HEK293T (cell line): ENCODE results near the gene ITPKB.

ENCODE experiments used
- CTCF ChIA-PET: fragments of 350-600 bp; formaldehyde crosslinking; extraction: SDS; loops from one replicate; lab custom pipeline; 2021; ENCODE audit warnings: antibody characterized with exemption, inconsistent platforms; lab: Yijun Ruan, JAX
- POLR2A ChIA-PET: fragments of 350-600 bp; formaldehyde crosslinking; extraction: SDS; loops from one replicate; lab custom pipeline; 2020; ENCODE audit warnings: antibody characterized with exemption, inconsistent platforms; lab: Yijun Ruan, JAX
- DNase-seq: peaks from one replicate; pipeline ENCODE4 v3.0.0; 2012; ENCODE audit warnings: mixed read lengths; ENCODE audit errors: extremely low spot score
- ARNT ChIP-seq: fragments of 450-650 bp; IDR thresholded peaks from 2 replicates; pipeline ENCODE4 v1.6.1; 2017; ENCODE audit warnings: mild to moderate bottlenecking
- BHLHE40 ChIP-seq: fragments of 450-650 bp; IDR thresholded peaks from 2 replicates; pipeline ENCODE4 v1.6.1; 2016; ENCODE audit warnings: mild to moderate bottlenecking, moderate library complexity, borderline replicate concordance
- CTBP1 ChIP-seq: fragments of 450-650 bp; IDR thresholded peaks from 2 replicates; pipeline ENCODE4 v1.6.1; 2016; ENCODE audit warnings: borderline replicate concordance
- ELF4 ChIP-seq: fragments of 450-650 bp; IDR thresholded peaks from 2 replicates; pipeline ENCODE4 v1.6.1; 2017; ENCODE audit warnings: antibody characterized with exemption
- FOXA1 ChIP-seq: fragments of 450-650 bp; IDR thresholded peaks from 2 replicates; pipeline ENCODE4 v1.6.1; 2016; ENCODE audit warnings: mild to moderate bottlenecking
- FOXK2 ChIP-seq: fragments of 450-650 bp; IDR thresholded peaks from 2 replicates; pipeline ENCODE4 v1.6.1; 2016; ENCODE audit warnings: mild to moderate bottlenecking
- FOXM1 ChIP-seq: fragments of 450-650 bp; IDR thresholded peaks from 2 replicates; pipeline ENCODE4 v1.6.1; 2017; ENCODE audit warnings: mild to moderate bottlenecking, borderline replicate concordance
- HDGF ChIP-seq: fragments of 450-650 bp; IDR thresholded peaks from 2 replicates; pipeline ENCODE4 v1.6.1; 2017; ENCODE audit warnings: antibody characterized with exemption, borderline replicate concordance
- L3MBTL2 ChIP-seq: fragments of 450-650 bp; conservative IDR thresholded peaks from 2 replicates; pipeline ENCODE4 v1.6.1; 2016; ENCODE audit warnings: mild to moderate bottlenecking
- LEF1 ChIP-seq: fragments of 450-650 bp; IDR thresholded peaks from 2 replicates; pipeline ENCODE4 v1.6.1; 2017; ENCODE audit warnings: mild to moderate bottlenecking, borderline replicate concordance
- NFRKB ChIP-seq: fragments of 450-650 bp; IDR thresholded peaks from 2 replicates; pipeline ENCODE4 v1.6.1; 2016; ENCODE audit warnings: mild to moderate bottlenecking, moderate library complexity
- PKNOX1 ChIP-seq: fragments of 450-650 bp; IDR thresholded peaks from 2 replicates; pipeline ENCODE4 v1.6.1; 2016
- SP1 ChIP-seq: fragments of 450-650 bp; IDR thresholded peaks from 2 replicates; pipeline ENCODE4 v1.6.1; 2017
- SUZ12 ChIP-seq: fragments of 450-650 bp; IDR thresholded peaks from 2 replicates; pipeline ENCODE4 v1.6.1; 2016; ENCODE audit warnings: mild to moderate bottlenecking
- TARDBP ChIP-seq: fragments of 450-650 bp; IDR thresholded peaks from 2 replicates; pipeline ENCODE4 v1.6.1; 2016
- ZNF384 ChIP-seq: fragments of 450-650 bp; IDR thresholded peaks from 2 replicates; pipeline ENCODE4 v1.6.1; 2016

The ITPKB gene

DNA sequence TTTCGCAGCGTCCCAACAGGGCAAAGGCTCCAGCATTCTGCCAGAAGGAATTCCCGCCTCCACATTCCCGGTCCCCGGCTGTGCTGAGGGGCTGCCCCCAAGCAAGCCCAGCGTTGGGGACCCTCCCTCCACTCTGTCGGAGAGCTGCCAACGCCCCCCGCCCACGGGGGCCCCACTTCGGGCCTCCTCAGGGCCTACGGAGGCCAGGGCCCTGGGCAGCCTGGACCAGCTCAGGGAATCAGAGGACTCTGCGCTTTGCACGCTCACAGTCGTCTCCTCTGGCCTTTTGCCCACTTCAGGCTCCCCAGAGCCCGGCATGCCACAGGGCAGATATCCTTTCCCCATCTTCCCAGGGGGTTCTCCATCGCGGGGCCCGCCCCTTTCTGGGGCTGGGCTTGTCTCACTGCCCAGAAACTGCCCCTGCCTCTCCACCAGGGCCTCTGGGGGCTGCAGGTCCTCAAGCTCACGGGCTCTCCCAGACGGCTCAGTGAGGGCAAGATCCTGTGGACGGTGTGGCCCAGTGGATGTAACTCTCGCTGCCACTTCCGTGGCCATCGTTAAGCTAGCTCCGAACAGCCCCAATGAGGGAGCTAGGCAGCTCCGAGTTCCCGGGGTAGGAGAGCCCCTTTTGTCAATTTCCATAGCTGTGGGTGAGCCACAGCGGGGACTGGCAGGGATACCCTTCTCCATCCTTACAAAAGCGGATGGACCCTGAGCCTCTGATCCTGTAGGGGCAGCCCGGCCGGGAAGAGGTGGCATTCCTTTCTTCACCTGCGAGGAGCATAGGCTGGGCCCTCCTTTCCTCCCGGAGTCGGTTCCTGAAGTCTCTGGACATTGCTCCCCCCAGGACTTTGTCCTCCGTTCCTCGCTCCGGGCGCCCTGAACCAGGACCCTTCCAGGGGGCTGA is 2.8 kb downstream of the ITPKB start:
- POLR2A ChIA-PET = interaction anchor here (1.2 kb wide), 1 partner anchor 12 kb away, joined by 5 read pairs; no protein-coding TSS in a partner anchor
- CTCF ChIA-PET = no interaction called here
- no peak for DNase-seq
- TF ChIP-seq LEF1 = no peak
- TF ChIP-seq ELF4 = no peak
- no peak for TF ChIP-seq SP1
- TF ChIP-seq L3MBTL2 = no peak
- no peak for TF ChIP-seq TARDBP
- TF ChIP-seq FOXA1 = no peak
- no peak for TF ChIP-seq HDGF
- no peak for TF ChIP-seq FOXK2
- no peak for TF ChIP-seq FOXM1
- no peak for TF ChIP-seq CTBP1
- no peak for TF ChIP-seq ZNF384
- TF ChIP-seq PKNOX1 = no peak
- TF ChIP-seq NFRKB = no peak

DNA sequence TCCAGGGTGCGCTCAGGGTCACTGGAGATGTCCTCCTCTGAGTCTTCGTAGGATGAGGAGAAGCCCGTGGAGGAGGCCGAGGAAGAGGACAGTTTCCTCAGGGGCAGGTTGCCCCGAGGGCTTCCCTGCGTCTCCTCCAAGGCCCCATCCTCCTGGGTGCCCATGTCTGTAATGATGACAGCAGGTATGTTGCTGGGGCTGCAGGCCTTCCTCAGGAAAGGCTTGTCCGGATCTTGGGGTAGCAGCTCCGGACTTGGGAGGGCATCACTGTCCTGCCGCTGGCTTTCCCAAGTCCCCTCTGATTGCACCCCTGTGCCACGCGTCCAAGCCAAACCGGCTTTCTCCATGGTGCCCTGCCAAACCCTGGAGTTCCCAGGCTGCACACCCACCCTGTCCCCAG is 3.5 kb downstream of the ITPKB start:
- POLR2A ChIA-PET = interaction anchor here (1.2 kb wide), 1 partner anchor 12 kb away, joined by 5 read pairs; no protein-coding TSS in a partner anchor
- no peak for DNase-seq
- no peak for TF ChIP-seq SP1
- no peak for TF ChIP-seq FOXA1
- TF ChIP-seq L3MBTL2 = no peak
- no peak for TF ChIP-seq LEF1
- TF ChIP-seq FOXM1 = no peak
- TF ChIP-seq FOXK2 = no peak
- no peak for TF ChIP-seq BHLHE40
- TF ChIP-seq ZNF384 = no peak
- TF ChIP-seq ELF4 = no peak
- no peak for TF ChIP-seq HDGF
- no peak for TF ChIP-seq TARDBP
- TF ChIP-seq SUZ12 = no peak
- no peak for TF ChIP-seq NFRKB
- TF ChIP-seq ARNT = no peak
- no peak for TF ChIP-seq CTBP1
- TF ChIP-seq PKNOX1 = no peak
- CTCF ChIA-PET = interaction anchor here (1.4 kb wide), 1 partner anchor 9 kb away, joined by 3 read pairs; no protein-coding TSS in a partner anchor

DNA sequence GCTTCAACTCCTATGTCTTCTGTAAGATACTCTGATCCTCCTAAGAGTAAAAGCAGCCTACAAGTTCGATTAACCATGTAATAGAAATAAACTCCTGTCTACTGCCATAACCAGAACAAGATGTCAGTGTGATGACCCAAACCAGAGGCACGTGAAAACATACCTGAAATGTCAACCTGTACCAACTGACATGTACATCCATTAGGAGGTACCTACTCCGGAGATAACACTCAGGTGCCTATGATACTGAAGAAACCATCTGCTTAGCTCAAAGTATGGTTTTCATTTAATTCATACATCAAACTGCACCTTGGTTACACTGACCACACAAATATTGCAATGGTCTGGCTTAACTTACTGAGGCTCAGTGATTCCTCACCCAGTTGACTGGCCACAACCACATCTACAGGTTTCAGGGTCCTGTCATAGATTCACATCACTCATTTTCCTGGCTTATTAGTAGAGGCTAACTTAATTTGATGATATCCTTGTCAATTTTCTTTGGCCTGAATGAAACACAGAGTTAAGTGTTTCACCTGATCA is 4.4 kb downstream of the ITPKB start:
- no peak for TF ChIP-seq BHLHE40
- no peak for TF ChIP-seq SUZ12
- no peak for TF ChIP-seq TARDBP
- TF ChIP-seq PKNOX1 = no peak
- TF ChIP-seq LEF1 = no peak
- TF ChIP-seq FOXA1 = no peak
- TF ChIP-seq NFRKB = no peak
- no peak for TF ChIP-seq SP1
- TF ChIP-seq L3MBTL2 = no peak; the same call in 1 of the 2 replicates
- TF ChIP-seq ELF4 = no peak
- no peak for TF ChIP-seq FOXK2
- TF ChIP-seq CTBP1 = no peak
- TF ChIP-seq ARNT = no peak
- TF ChIP-seq ZNF384 = no peak
- ChIA-PET CTCF (interaction anchor here (0.8 to 1.4 kb wide), 2 partner anchors 8 to 89 kb away, joined by 3 read pairs; no protein-coding TSS in a partner anchor), POLR2A (interaction anchor here (2.2 kb wide), 1 partner anchor 11 kb away, joined by 7 read pairs; no protein-coding TSS in a partner anchor)
- DNase-seq = no peak

DNA sequence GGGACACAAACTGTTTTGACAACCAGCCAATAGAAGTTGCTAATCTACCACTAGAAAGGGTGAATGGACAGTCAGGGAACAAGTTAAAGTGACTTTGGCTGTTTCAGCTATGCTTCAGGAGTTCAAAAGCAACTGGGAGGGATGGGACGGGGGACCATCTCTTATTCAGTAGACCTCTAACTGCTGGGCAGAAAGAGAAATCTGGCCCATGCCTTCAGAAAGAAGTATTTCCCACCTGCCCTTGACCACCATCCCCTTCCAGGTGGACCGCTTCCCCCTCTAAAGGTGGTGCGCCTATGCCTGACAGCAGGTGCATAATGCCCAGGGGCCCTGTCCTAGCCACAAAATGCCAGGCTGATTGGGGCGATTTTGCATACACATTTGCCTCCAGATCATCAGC is 5.2 kb downstream of the ITPKB start:
- no peak for DNase-seq
- CTCF ChIA-PET = interaction anchor here (1.6 kb wide), 1 partner anchor 11 kb away, joined by 3 read pairs; no protein-coding TSS in a partner anchor
- POLR2A ChIA-PET = interaction anchor here (2.2 kb wide), 1 partner anchor 10 kb away, joined by 7 read pairs; no protein-coding TSS in a partner anchor
- TF ChIP-seq NFRKB (no peak), FOXK2 (no peak), PKNOX1 (no peak), L3MBTL2 (no peak), ZNF384 (no peak), FOXM1 (no peak), ARNT (no peak)

- ChIA-PET CTCF (interaction anchor here (1.6 kb wide), 1 partner anchor 10 kb away, joined by 3 read pairs; no protein-coding TSS in a partner anchor), POLR2A (interaction anchor here (2.2 kb wide), 1 partner anchor 10 kb away, joined by 7 read pairs; no protein-coding TSS in a partner anchor)
- DNase-seq = no peak
- TF ChIP-seq SUZ12 (no peak), SP1 (no peak), ELF4 (no peak), TARDBP (no peak), ZNF384 (no peak), L3MBTL2 (no peak), ARNT (no peak), FOXK2 (no peak), PKNOX1 (no peak), FOXA1 (no peak), HDGF (no peak), FOXM1 (no peak), CTBP1 (no peak), LEF1 (no peak), BHLHE40 (no peak), NFRKB (no peak)
These were observed 5.8 kb downstream of the ITPKB start for GRCh38 chr1:226733304-226733703.
